Epithelial cell of esophagus (primary cell): ENCODE results near the gene NFAM1.

ENCODE experiments used
- DNase-seq: peaks from one replicate; pipeline ENCODE4 v3.0.0; 2010; ENCODE audit warnings: low read depth
- H3K4me3 ChIP-seq: 2 replicates; pipeline ENCODE4 v1.5.1; 2011; ENCODE audit warnings: mild to moderate bottlenecking, low read length, control low read depth
- CTCF ChIP-seq: IDR thresholded peaks from 2 replicates; pipeline ENCODE4 v1.5.1; 2011; ENCODE audit warnings: low read depth, mild to moderate bottlenecking, low read length, control low read depth, inconsistent platforms; ENCODE audit not compliant: insufficient read depth; ENCODE audit errors: missing control alignments

NFAM1 gene

GRCh38 chr22:42342426-42343120 is 89.6 kb downstream of the NFAM1 start:
- DNase-seq: no peak
- TF ChIP-seq CTCF: no peak
- H3K4me3 ChIP-seq: peak overlapping the region; percentile 20

- H3K4me3 ChIP-seq: no peak overlapping the region
- TF ChIP-seq CTCF: no peak
These were observed 90.4 kb downstream of the NFAM1 start for GRCh38 chr22:42341779-42342178.

GRCh38 chr22:42340829-42341383 is 91.3 kb downstream of the NFAM1 start:
- no peak for DNase-seq
- H3K4me3 ChIP-seq: no peak overlapping the region
- no peak for TF ChIP-seq CTCF

More at GRCh38 chr22:42341779-42342178, 90.4 kb downstream of the NFAM1 start:
- DNase-seq: no peak

GRCh38 chr22:42340150-42340549 is 92.1 kb downstream of the NFAM1 start:
- no peak for TF ChIP-seq CTCF
- no peak for DNase-seq
- no peak overlapping the region for H3K4me3 ChIP-seq

- no peak for DNase-seq
- H3K4me3 ChIP-seq: no peak overlapping the region
- TF ChIP-seq CTCF: no peak
These were observed 93.7 kb downstream of the NFAM1 start for GRCh38 chr22:42338479-42338878.

- TF ChIP-seq CTCF: no peak
- H3K4me3 ChIP-seq: no peak overlapping the region
- no peak for DNase-seq
These were observed 94.8 kb downstream of the NFAM1 start for GRCh38 chr22:42337356-42337755.

GRCh38 chr22:42336527-42337227 is 95.5 kb downstream of the NFAM1 start:
- DNase-seq: peak; percentile 65
- no peak overlapping the region for H3K4me3 ChIP-seq
- no peak for TF ChIP-seq CTCF
